Measurements from ENCODE around the gene WDFY3.

DNA sequence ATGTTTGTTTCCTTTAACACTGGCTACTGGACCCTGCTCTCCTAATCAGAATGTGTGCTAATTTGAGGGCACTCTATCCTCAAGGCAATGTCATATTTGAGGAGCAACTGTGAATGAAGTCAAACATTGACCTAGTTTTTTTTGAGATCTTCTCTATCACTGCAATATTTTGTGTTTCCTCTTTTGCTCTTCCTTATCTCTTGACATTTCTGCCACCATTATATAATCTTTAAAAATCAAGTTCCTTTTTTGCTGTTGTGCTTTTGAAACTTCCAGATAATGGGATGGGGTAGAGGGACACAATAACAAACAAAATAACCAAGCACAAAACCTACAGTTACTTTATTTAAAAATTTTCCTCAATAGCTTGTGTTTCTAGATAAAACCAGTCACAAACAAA, 7.4 kb upstream of the WDFY3 start:
- TF ChIP-seq MXI1 (IDR thresholded peaks at IDR 0.05; ENCODE audit: low read depth, low read length) (no peak), EZH2phosphoT487 (IDR thresholded peaks at IDR 0.05; ENCODE audit: borderline replicate concordance, low read depth) (no peak), YY1 (IDR thresholded peaks at IDR 0.05; ENCODE audit: low read depth) (no peak)
- TF ChIP-seq, protein P1, sequence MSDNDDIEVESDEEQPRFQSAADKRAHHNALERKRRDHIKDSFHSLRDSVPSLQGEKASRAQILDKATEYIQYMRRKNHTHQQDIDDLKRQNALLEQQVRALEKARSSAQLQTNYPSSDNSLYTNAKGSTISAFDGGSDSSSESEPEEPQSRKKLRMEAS (IDR thresholded peaks at IDR 0.05; ENCODE audit: low read depth), result no peak

All from SK-N-SH (cell line).